Hepatocyte (in vitro differentiated cells): ENCODE data around the gene MTERF4. TPM values are rescaled to one million over a fixed set of nuclear protein-coding genes. Genes with fewer than 3 reads are reported as not detected.

Experiments
- DNase-seq: peaks from one replicate; pipeline ENCODE4 v3.0.0-alpha.2; 2016; ENCODE audit warnings: low spot score
- H2AFZ ChIP-seq: fragments of 200-600 bp; sonication (generic); 2 replicates; pipeline ENCODE4 v1.6.0; 2016; ENCODE audit warnings: antibody characterized with exemption, mild to moderate bottlenecking
- H3K27ac ChIP-seq: fragments of 200-600 bp; sonication (generic); 2 replicates; pipeline ENCODE4 v1.5.1; 2016; ENCODE audit warnings: mild to moderate bottlenecking
- H3K27me3 ChIP-seq: fragments of 200-600 bp; sonication (generic); 2 replicates; pipeline ENCODE4 v1.6.1; 2016
- H3K36me3 ChIP-seq: fragments of 200-600 bp; sonication (generic); replicated peaks from 2 replicates; pipeline ENCODE4 v1.5.1; 2016; ENCODE audit warnings: low read depth; ENCODE audit not compliant: insufficient read depth
- H3K4me1 ChIP-seq: fragments of 200-600 bp; sonication (generic); 2 replicates; pipeline ENCODE4 v1.5.1; 2016; ENCODE audit warnings: mild to moderate bottlenecking, moderate library complexity; ENCODE audit not compliant: insufficient read depth
- H3K4me2 ChIP-seq: fragments of 200-600 bp; sonication (generic); 2 replicates; pipeline ENCODE4 v1.6.0; 2016
- H3K4me3 ChIP-seq: fragments of 200-600 bp; sonication (generic); 2 replicates; pipeline ENCODE4 v1.5.1; 2016; ENCODE audit warnings: mild to moderate bottlenecking
- H3K79me2 ChIP-seq: fragments of 200-600 bp; sonication (generic); 2 replicates; pipeline ENCODE4 v1.6.0; 2017; ENCODE audit warnings: mild to moderate bottlenecking
- H3K9me2 ChIP-seq: fragments of 200-600 bp; sonication (generic); replicated peaks from 2 replicates; pipeline ENCODE4 v1.6.0; 2017; ENCODE audit warnings: mild to moderate bottlenecking; ENCODE audit not compliant: insufficient read depth
- H3K9me3 ChIP-seq: fragments of 200-600 bp; sonication (generic); 2 replicates; pipeline ENCODE4 v1.5.1; 2016; ENCODE audit warnings: low read depth, mild to moderate bottlenecking
- H4K20me1 ChIP-seq: fragments of 200-600 bp; sonication (generic); 2 replicates; pipeline ENCODE4 v1.6.0; 2016; ENCODE audit warnings: mild to moderate bottlenecking; ENCODE audit not compliant: insufficient read depth, poor library complexity, severe bottlenecking
- EZH2 ChIP-seq: fragments of 200-600 bp; sonication (generic); IDR thresholded peaks from 2 replicates; pipeline ENCODE4 v1.6.1; 2016; ENCODE audit warnings: antibody characterized with exemption, mild to moderate bottlenecking, borderline replicate concordance
- EZH2phosphoT487 ChIP-seq: fragments of 200-600 bp; sonication (generic); IDR thresholded peaks from one replicate; pipeline ENCODE4 v1.6.1; 2018; ENCODE audit warnings: antibody characterized with exemption, mild to moderate bottlenecking, low read depth, moderate library complexity; ENCODE audit not compliant: unreplicated experiment, severe bottlenecking
- WGBS: methylation state at CpG from one replicate; pipeline ENCODE4 v1.1.6; 2016; ENCODE audit warnings: low lambda C conversion rate; ENCODE audit errors: missing lambda C conversion rate; 5-methylcytosine and 5-hydroxymethylcytosine counted together
- polyA plus RNA-seq: library from polyadenylated mRNA; unstranded; fragments of >200 nt; fragmentation: Nextera tagmentation; extraction: Ambion mirVana; gene quantifications from 2 replicates; pipeline ENCODE4 v1.2.1, GENCODE V29; 2016
- total RNA-seq: library from RNA; depleted of rRNA; stranded (reverse); fragments of >200 nt; gene quantifications from 2 replicates; pipeline ENCODE4 v1.2.3, GENCODE V29; 2014
- TF ChIP-seq, protein P1 (sequence below): fragments of 200-600 bp; sonication (generic); IDR thresholded peaks from 2 replicates; pipeline ENCODE4 v1.5.1; 2016; ENCODE audit warnings: antibody characterized with exemption, mild to moderate bottlenecking; ENCODE audit not compliant: poor library complexity

Gene MTERF4
- total and polyA plus RNA-seq, 2 experiments from 2014 or later, result 20.3 to 39.4 TPM

DNA sequence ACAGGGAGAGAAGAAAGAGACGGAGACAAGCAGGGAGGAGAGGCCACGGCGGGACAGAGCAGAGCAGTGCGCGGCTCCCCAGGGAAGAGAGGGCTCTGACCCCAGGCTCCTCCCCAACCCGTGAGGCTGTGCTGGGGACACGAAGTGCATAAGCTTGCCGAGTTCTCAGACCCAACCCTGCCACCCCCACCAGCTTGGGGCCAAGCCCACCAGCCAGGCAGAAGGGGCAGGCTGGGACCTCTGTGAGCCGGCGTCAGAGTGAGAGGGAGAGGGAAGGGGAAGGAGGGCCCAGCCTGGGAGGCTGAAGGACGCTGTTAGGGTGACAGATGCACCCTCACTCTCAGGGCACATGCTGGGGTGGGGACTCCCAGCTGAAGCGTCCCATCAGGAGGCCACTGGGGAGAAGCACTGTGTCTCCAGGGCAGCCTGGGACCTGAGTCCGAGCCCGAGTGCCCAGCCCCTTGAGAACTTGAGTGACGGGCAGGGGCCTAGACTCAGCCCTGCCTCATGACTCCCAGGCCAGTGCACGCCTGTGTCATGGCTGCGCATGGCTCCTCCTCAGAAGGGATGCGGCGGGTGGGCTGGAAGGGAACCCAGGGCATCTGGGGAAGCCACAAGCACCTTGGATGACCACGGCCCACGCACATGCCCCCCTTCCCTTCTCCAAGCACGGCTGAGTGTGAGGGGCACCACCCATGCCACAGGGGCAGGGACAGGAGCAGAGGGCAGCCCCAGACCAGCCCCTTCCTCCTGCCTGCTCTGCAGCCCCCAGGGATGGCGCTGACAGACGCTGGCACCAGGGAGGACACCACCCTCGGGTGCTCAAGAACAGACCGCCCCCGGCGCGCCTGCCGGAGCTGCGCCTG lies 31.0 kb downstream of the MTERF4 start:
- DNase-seq, result no peak
- H3K4me1 ChIP-seq, result no peaks in the 10 kb centered on the region
- H2AFZ ChIP-seq, result no peak overlapping the region
- no peaks in the 10 kb centered on the region for H3K36me3 ChIP-seq
- H3K27me3 ChIP-seq, result no peaks in the 10 kb centered on the region
- no peaks in the 10 kb centered on the region for H4K20me1 ChIP-seq
- TF ChIP-seq, protein P1, sequence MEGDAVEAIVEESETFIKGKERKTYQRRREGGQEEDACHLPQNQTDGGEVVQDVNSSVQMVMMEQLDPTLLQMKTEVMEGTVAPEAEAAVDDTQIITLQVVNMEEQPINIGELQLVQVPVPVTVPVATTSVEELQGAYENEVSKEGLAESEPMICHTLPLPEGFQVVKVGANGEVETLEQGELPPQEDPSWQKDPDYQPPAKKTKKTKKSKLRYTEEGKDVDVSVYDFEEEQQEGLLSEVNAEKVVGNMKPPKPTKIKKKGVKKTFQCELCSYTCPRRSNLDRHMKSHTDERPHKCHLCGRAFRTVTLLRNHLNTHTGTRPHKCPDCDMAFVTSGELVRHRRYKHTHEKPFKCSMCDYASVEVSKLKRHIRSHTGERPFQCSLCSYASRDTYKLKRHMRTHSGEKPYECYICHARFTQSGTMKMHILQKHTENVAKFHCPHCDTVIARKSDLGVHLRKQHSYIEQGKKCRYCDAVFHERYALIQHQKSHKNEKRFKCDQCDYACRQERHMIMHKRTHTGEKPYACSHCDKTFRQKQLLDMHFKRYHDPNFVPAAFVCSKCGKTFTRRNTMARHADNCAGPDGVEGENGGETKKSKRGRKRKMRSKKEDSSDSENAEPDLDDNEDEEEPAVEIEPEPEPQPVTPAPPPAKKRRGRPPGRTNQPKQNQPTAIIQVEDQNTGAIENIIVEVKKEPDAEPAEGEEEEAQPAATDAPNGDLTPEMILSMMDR, result no peak
- TF ChIP-seq EZH2phosphoT487 (no peak), EZH2 (no peak)
- no peak overlapping the region for H3K4me3 ChIP-seq
- WGBS, result 90% methylated on average over 27 of the region's 31 CpGs
- H3K27ac ChIP-seq, result no peak overlapping the region
- no peaks in the 10 kb centered on the region for H3K79me2 ChIP-seq
- H3K9me2 ChIP-seq, result no peaks in the 10 kb centered on the region
- H3K9me3 ChIP-seq, result no peaks in the 10 kb centered on the region
- H3K4me2 ChIP-seq, result no peak overlapping the region

DNA sequence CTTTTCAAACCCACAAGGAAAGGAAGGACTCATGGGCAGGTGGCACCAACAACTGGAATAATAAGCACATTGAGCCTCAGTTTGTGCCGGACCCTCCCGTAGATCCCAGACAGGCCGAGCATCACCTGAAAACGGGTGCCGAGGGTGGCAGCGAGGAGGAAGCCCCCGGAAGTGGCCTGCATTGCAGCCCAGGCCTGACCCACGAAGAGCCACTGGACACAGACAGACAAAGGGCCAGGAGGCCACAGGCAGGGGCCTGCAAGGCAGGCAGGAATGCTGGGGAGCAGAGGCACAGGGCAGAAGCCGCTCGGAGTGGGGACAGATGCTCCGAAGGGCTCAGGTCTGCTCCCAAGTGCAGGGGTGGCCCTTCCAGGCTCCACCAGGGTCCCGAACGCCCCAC lies 31.7 kb downstream of the MTERF4 start:
- Histone ChIP-seq H2AFZ (no peak overlapping the region), H3K4me3 (no peak overlapping the region), H3K9me3 (no peaks in the 10 kb centered on the region), H3K27ac (no peak overlapping the region), H3K27me3 (no peaks in the 10 kb centered on the region), H4K20me1 (no peaks in the 10 kb centered on the region), H3K4me2 (no peak overlapping the region), H3K4me1 (no peaks in the 10 kb centered on the region), H3K36me3 (no peaks in the 10 kb centered on the region), H3K9me2 (no peaks in the 10 kb centered on the region), H3K79me2 (no peaks in the 10 kb centered on the region)
- DNase-seq, result no peak
- WGBS, result 91% methylated on average over 13 of the region's 13 CpGs
- TF ChIP-seq EZH2phosphoT487, result no peak
- TF ChIP-seq, protein P1, result no peak
- no peak for TF ChIP-seq EZH2

DNA sequence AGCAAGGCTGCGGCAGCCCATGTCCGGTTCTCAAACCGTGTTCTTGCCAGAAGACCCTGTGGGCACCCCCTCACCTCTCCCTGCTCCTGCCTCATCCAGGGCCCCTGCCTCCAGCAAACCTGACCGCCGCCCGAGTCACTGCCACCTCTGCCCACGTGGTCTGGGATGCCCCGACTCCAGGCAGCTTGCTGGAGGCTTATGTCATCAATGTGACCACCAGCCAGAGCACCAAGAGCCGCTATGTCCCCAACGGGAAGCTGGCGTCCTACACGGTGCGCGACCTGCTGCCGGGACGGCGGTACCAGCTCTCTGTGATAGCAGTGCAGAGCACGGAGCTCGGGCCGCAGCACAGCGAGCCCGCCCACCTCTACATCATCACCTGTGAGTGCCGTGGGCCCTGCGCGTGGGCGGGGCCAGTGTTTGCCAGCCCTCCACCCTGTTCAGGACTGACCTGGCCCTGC lies 32.2 kb downstream of the MTERF4 start:
- no peaks in the 10 kb centered on the region for H3K9me3 ChIP-seq
- H3K4me2 ChIP-seq, result no peak overlapping the region
- H4K20me1 ChIP-seq, result no peaks in the 10 kb centered on the region
- 85% methylated on average over 25 of the region's 26 CpGs for WGBS
- no peaks in the 10 kb centered on the region for H3K27me3 ChIP-seq
- no peak for DNase-seq
- H3K4me1 ChIP-seq, result no peaks in the 10 kb centered on the region
- no peaks in the 10 kb centered on the region for H3K79me2 ChIP-seq
- no peak overlapping the region for H3K27ac ChIP-seq
- H3K4me3 ChIP-seq, result no peak overlapping the region
- no peaks in the 10 kb centered on the region for H3K9me2 ChIP-seq
- H3K36me3 ChIP-seq, result no peaks in the 10 kb centered on the region
- TF ChIP-seq, protein P1, result no peak
- no peak for TF ChIP-seq EZH2
- no peak for TF ChIP-seq EZH2phosphoT487
- no peak overlapping the region for H2AFZ ChIP-seq
